GM11168 (cell line): Measurements from ENCODE around the gene NUP107.

Experiments used
- in situ Hi-C: fragments of 300-500 bp; cut with MboI; formaldehyde crosslinking; loops from one replicate; pipeline ENCODE4 v1.12.0; 2022; ENCODE audit warnings: low sequenced_read_pairs; ENCODE audit not compliant: unreplicated experiment

NUP107 gene

GRCh38 chr12:68769941-68770340 is 83.2 kb downstream of the NUP107 start:
- in situ Hi-C loops, result no loop called here

- in situ Hi-C loops, result no loop called here
These were observed 84.6 kb downstream of the NUP107 start for GRCh38 chr12:68771223-68771925.

- in situ Hi-C loops, result no loop called here
These were observed 85.9 kb downstream of the NUP107 start for GRCh38 chr12:68772714-68773113.

- in situ Hi-C loops, result no loop called here
These were observed 86.8 kb downstream of the NUP107 start for GRCh38 chr12:68773582-68773981.

GRCh38 chr12:68775121-68775630 is 88.4 kb downstream of the NUP107 start:
- in situ Hi-C loops, result no loop called here

GRCh38 chr12:68776976-68777610 is 90.3 kb downstream of the NUP107 start:
- in situ Hi-C loops, result no loop called here

GRCh38 chr12:68779280-68779679 is 92.5 kb downstream of the NUP107 start:
- in situ Hi-C loops, result no loop called here

GRCh38 chr12:68780731-68781130 is 94.0 kb downstream of the NUP107 start:
- in situ Hi-C loops, result no loop called here

GRCh38 chr12:68781728-68782127 is 95.0 kb downstream of the NUP107 start:
- in situ Hi-C loops, result no loop called here

GRCh38 chr12:68784015-68784414 is 97.2 kb downstream of the NUP107 start:
- in situ Hi-C loops, result no loop called here

GRCh38 chr12:68785358-68785757 is 98.6 kb downstream of the NUP107 start:
- in situ Hi-C loops, result no loop called here

GRCh38 chr12:68785823-68786222 is 99.0 kb downstream of the NUP107 start:
- in situ Hi-C loops, result no loop called here

- in situ Hi-C loops, result no loop called here
These were observed 100.2 kb downstream of the NUP107 start for GRCh38 chr12:68786929-68787328.

- in situ Hi-C loops, result no loop called here
These were observed 101.9 kb downstream of the NUP107 start for GRCh38 chr12:68788554-68789143.

GRCh38 chr12:68789144-68789878 is 102.5 kb downstream of the NUP107 start:
- in situ Hi-C loops, result no loop called here

- in situ Hi-C loops, result no loop called here
These were observed 103.5 kb downstream of the NUP107 start for GRCh38 chr12:68790081-68790951.

GRCh38 chr12:68790952-68791234 is 104.1 kb downstream of the NUP107 start:
- in situ Hi-C loops, result no loop called here

GRCh38 chr12:68791897-68792481 is 105.2 kb downstream of the NUP107 start:
- in situ Hi-C loops, result no loop called here

GRCh38 chr12:68792952-68793351 is 106.2 kb downstream of the NUP107 start:
- in situ Hi-C loops, result no loop called here

GRCh38 chr12:68793436-68793835 is 106.7 kb downstream of the NUP107 start:
- in situ Hi-C loops, result no loop called here
